Urinary bladder (tissue), 4 donors: Measurements from ENCODE around the gene ZC3H7B. TPM values are rescaled to one million over a fixed set of nuclear protein-coding genes. Genes with fewer than 3 reads are reported as not detected.
A peak's percentile ranks its signal among the peaks of the same experiment; 100 is the strongest.
"Not testable (repeated sequence)": the region's sequence is repeated elsewhere in the genome, so short reads cannot be mapped to it uniquely, and the experiment has no call there.

ENCODE experiments used
- DNase-seq: peaks from one replicate; pipeline ENCODE4 v3.0.0-alpha.2; 2015; ENCODE audit errors: extremely low spot score
- H3K27ac ChIP-seq: one replicate; pipeline ENCODE4 v1.5.1; 2013; ENCODE audit warnings: low read depth, mild to moderate bottlenecking, moderate library complexity
- H3K36me3 ChIP-seq: one replicate; pipeline ENCODE4 v1.6.1; 2013; ENCODE audit warnings: mild to moderate bottlenecking, moderate library complexity; ENCODE audit not compliant: insufficient read depth
- H3K4me1 ChIP-seq: one replicate; pipeline ENCODE4 v1.6.1; 2013; ENCODE audit warnings: mild to moderate bottlenecking, moderate library complexity; ENCODE audit not compliant: insufficient read depth
- H3K4me3 ChIP-seq: one replicate; pipeline ENCODE4 v1.5.1; 2013; ENCODE audit warnings: low read depth, low read length
- WGBS: extraction: QIAGEN DNeasy Blood & Tissue Kit; methylation state at CpG from one replicate; pipeline ENCODE4 v1.1.7; 2013; 5-methylcytosine and 5-hydroxymethylcytosine counted together
- polyA plus RNA-seq: library from polyadenylated mRNA; stranded (reverse); fragments of 200-250 nt; gene quantifications from one replicate; pipeline ENCODE4 v1.2.3, GENCODE V29; 2013
- small RNA-seq: library from RNA; depleted of rRNA; stranded (forward); fragments of <200 nt; gene quantifications from one replicate; pipeline ENCODE3, GENCODE V24; 2014
- total RNA-seq: library from RNA; depleted of rRNA; stranded (reverse); fragments of >200 nt; gene quantifications from one replicate; pipeline ENCODE4 v1.2.3, GENCODE V29; 2014
- donor health status: healthy with polysubstance abuse.
- donor health status: healthy.

The ZC3H7B gene
- total and polyA plus RNA-seq, 2 donors, result 30.0 to 42.1 TPM

GRCh38 chr22:41401781-41402648 is 100.7 kb downstream of the ZC3H7B start:
- Histone ChIP-seq H3K27ac (peak overlapping the region; percentile 11), H3K36me3 (no peaks in the 10 kb centered on the region), H3K4me3 (no peak overlapping the region), H3K4me1 (no peaks in the 10 kb centered on the region)
- 31% methylated on average over 16 of the region's 16 CpGs for WGBS
- DNase-seq, result no peak

DNA sequence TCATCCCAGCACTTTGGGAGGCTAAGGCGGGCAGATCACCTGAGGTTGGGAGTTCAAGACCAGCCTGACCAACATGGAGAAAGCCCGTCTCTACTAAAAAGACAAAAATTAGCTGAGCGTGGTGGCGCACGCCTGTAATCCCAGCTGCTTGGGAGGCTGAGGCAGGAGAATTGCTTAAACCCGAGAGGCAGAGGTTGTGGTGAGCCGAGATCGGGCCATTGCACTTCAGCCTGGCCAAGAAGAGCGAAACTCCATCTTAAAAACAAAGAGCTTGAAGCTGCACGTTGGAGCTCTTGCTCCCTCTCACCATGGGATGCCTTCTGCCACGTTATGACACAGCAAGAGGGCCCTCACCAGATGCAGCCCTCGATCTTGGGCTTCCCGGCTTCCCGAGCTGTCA is 101.5 kb downstream of the ZC3H7B start:
- not testable (repeated sequence) for H3K4me3 ChIP-seq, H3K4me1 ChIP-seq, H3K27ac ChIP-seq, H3K36me3 ChIP-seq, DNase-seq
- 94% methylated on average over 14 of the region's 14 CpGs for WGBS

GRCh38 chr22:41403532-41404318 is 102.4 kb downstream of the ZC3H7B start:
- H3K4me1 ChIP-seq, result no peaks in the 10 kb centered on the region
- WGBS, result 15% methylated on average over 18 of the region's 18 CpGs
- no peak for DNase-seq
- no peak overlapping the region for H3K4me3 ChIP-seq
- no peaks in the 10 kb centered on the region for H3K36me3 ChIP-seq
- no peak overlapping the region for H3K27ac ChIP-seq

DNA sequence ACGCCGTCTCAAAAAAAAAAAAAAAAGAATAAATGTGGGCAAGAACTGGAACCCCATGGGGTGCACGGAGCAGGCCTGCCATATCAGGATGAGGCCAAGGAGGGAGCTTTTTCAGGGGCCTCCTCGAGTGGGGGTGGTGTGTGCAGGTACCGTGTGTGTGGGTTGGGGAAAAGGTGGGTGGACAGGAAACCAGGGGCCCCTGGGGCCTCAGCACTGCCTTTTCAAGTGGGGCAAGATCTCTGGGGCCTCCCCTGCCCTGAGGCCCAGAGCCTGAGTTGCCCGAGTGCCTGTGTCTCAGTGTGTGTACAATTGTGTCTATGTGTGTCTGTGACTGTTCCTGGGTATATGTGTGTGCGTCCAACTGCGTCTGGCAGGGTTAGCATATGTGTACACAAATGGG is 104.3 kb downstream of the ZC3H7B start:
- no peak for DNase-seq
- 90% methylated on average over 8 of the region's 8 CpGs for WGBS
- no peaks in the 10 kb centered on the region for H3K36me3 ChIP-seq
- no peaks in the 10 kb centered on the region for H3K4me1 ChIP-seq
- no peak overlapping the region for H3K27ac ChIP-seq
- no peak overlapping the region for H3K4me3 ChIP-seq

DNA sequence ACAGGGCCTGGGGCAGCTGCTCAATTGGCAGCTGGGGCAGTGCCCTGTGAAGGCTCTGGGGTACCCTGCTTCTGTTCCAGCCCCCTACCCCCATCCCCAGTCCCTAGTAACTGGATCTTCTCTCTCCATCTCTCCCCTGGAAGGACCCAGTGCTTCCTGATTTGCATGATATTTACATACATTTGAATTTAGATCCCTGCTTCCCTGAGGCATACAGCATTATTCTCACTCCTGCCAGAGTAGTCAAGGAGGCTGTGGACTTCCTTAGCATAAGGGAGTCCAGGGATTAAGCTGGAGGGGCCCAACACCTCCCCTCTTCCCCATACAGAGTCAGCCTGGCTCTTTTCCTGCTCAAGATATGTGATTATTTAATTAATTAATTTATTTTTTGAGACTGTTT is 105.1 kb downstream of the ZC3H7B start:
- no peaks in the 10 kb centered on the region for H3K4me1 ChIP-seq
- H3K4me3 ChIP-seq, result no peak overlapping the region
- no peak overlapping the region for H3K27ac ChIP-seq
- no peak for DNase-seq
- H3K36me3 ChIP-seq, result no peaks in the 10 kb centered on the region

DNA sequence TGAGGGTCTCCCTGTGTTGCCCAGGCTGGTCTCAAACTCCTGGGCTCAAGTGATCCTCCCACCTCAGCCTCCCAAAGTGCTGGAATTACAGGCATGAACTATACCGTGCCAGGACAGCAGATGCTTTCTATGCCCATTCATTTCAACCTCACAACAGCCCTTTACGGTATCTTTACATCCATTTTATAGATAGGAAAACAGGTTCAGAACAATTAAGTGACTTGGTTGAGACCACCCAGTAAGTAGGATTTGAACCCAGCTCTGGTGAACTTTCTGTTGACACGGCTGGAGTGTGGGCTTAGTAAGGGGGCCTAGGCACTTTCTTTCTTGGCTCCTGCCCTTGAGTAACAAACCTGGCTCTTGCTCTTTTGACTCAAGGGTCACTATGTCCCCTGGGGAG is 106.1 kb downstream of the ZC3H7B start:
- H3K4me1 ChIP-seq, result no peaks in the 10 kb centered on the region
- no peak overlapping the region for H3K4me3 ChIP-seq
- 83% methylated on average over 3 of the region's 3 CpGs for WGBS
- no peak overlapping the region for H3K27ac ChIP-seq
- DNase-seq, result no peak
- H3K36me3 ChIP-seq, result no peaks in the 10 kb centered on the region

DNA sequence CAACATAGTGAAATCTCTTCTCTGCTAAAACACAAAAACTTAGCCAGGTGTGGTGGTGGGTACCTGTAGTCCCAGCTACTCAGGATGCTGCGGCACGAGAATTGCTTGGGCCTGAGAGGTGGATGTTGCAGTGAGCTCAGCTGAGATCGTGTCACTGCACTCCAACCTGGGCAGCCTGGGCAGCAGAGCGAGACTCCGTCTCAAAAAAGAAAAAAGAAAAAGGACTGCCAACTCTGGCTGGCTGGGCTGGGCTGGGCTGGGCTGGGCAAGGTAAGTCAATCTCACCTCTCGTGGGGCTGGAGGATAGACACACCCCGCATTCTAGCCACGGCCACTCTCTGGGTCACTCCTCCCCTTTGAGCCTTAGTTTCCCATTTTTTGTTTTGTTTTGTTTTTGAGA is 107.3 kb downstream of the ZC3H7B start:
- no peaks in the 10 kb centered on the region for H3K4me1 ChIP-seq
- 77% methylated on average over 8 of the region's 8 CpGs for WGBS
- no peak overlapping the region for H3K27ac ChIP-seq
- DNase-seq, result no peak
- H3K4me3 ChIP-seq, result no peak overlapping the region
- no peaks in the 10 kb centered on the region for H3K36me3 ChIP-seq

Small RNA genes lying within 50 kb of the gene (small RNA-seq; reads per million reads assigned to genes)
- gene MIR6889, result not detected
- gene RNU6-495P, result not detected

Other genes with a start within 250 kb of the ZC3H7B start
- gene EP300, start 208.9 kb upstream of the ZC3H7B start, total RNA-seq, result 104 TPM
- gene EP300, start 208.9 kb upstream of the ZC3H7B start, polyA plus RNA-seq, result 24.0 TPM
- gene L3MBTL2, start 96.2 kb upstream of the ZC3H7B start, total RNA-seq, result 12.4 TPM
- 21.7 TPM for gene L3MBTL2, start 96.2 kb upstream of the ZC3H7B start, polyA plus RNA-seq
- 1.8 TPM for gene CHADL, start 60.6 kb upstream of the ZC3H7B start, total RNA-seq
- gene CHADL, start 60.6 kb upstream of the ZC3H7B start, polyA plus RNA-seq, result 3.5 TPM
- 15.0 TPM for gene RANGAP1, start 15.3 kb upstream of the ZC3H7B start, total RNA-seq
- gene RANGAP1, start 15.3 kb upstream of the ZC3H7B start, polyA plus RNA-seq, result 41.8 TPM
- 9.0 TPM for gene TEF, start 80.4 kb downstream of the ZC3H7B start, total RNA-seq
- gene TEF, start 80.4 kb downstream of the ZC3H7B start, polyA plus RNA-seq, result 32.1 TPM
- 20.9 TPM for gene TOB2, start 145.3 kb downstream of the ZC3H7B start, total RNA-seq
- gene TOB2, start 145.3 kb downstream of the ZC3H7B start, polyA plus RNA-seq, result 34.0 TPM
- gene PHF5A, start 167.2 kb downstream of the ZC3H7B start, total RNA-seq, result 37.3 TPM
- gene PHF5A, start 167.2 kb downstream of the ZC3H7B start, polyA plus RNA-seq, result 38.1 TPM
- gene ACO2, start 167.6 kb downstream of the ZC3H7B start, total RNA-seq, result 41.8 TPM
- gene ACO2, start 167.6 kb downstream of the ZC3H7B start, polyA plus RNA-seq, result 84.6 TPM
- gene POLR3H, start 242.9 kb downstream of the ZC3H7B start, total RNA-seq, result 12.8 TPM
- gene POLR3H, start 242.9 kb downstream of the ZC3H7B start, polyA plus RNA-seq, result 25.1 TPM